B cell (primary cell): ENCODE results near the gene RGS11. TPM values are rescaled to one million over a fixed set of nuclear protein-coding genes. Genes with fewer than 3 reads are reported as not detected.

Experiments used
- ATAC-seq: fragments of 200-7000 bp; cut with Tn5 transposase; one replicate; pipeline ENCODE4 v1.10.0; 2021; ENCODE audit warnings: low read depth, mild to moderate bottlenecking, moderate number of reproducible peaks, moderate library complexity
- CTCF ChIA-PET: fragments of 350-600 bp; sonication (Branson Sonifier 250); formaldehyde crosslinking; loops from one replicate; lab custom pipeline; 2021; ENCODE audit warnings: antibody characterized with exemption, inconsistent platforms; lab: Charles Lee
- POLR2A ChIA-PET: fragments of 350-600 bp; sonication (Branson Sonifier 250); formaldehyde crosslinking; loops from one replicate; lab custom pipeline; 2021; ENCODE audit warnings: antibody characterized with exemption; lab: Charles Lee
- DNase-seq: peaks from one replicate; pipeline ENCODE4 v3.0.0; 2013
- H2AFZ ChIP-seq: 2 replicates; pipeline ENCODE4 v1.6.1; 2012; ENCODE audit warnings: mild to moderate bottlenecking, low read depth, low read length; ENCODE audit not compliant: insufficient read depth, poor library complexity, severe bottlenecking
- H3K27ac ChIP-seq, 2 donors: 1 replicate in 1 of 2; 2 replicates in 1 of 2; pipeline ENCODE4 v1.5.1; 2012 to 2013; ENCODE audit warnings: low read length in 2 of 2, mild to moderate bottlenecking in 2 of 2, moderate library complexity in 1 of 2
- H3K27me3 ChIP-seq, 4 experiments: fragments of 200-600 bp in 1 of 4; sonication (generic) in 1 of 4; replicated peaks in 1 of 4; 1 replicate in 2 of 4; 2 replicates in 2 of 4; pipeline versions ENCODE4 v1.6.1 to v1.7.0; 2013 to 2016; ENCODE audit warnings: low read length in 3 of 4, mild to moderate bottlenecking in 2 of 4, mixed read lengths in 1 of 4, moderate library complexity in 1 of 4; ENCODE audit not compliant: insufficient read depth in 4 of 4, control insufficient read depth in 3 of 4; ENCODE audit errors: control extremely low read depth in 1 of 4
- H3K36me3 ChIP-seq, 2 experiments: replicated peaks in 1 of 2; 1 replicate in 1 of 2; 2 replicates in 1 of 2; pipeline versions ENCODE4 v1.6.1 to v1.7.1; 2013; ENCODE audit warnings: low read length in 1 of 2; ENCODE audit not compliant: insufficient read depth in 2 of 2, control insufficient read depth in 1 of 2; ENCODE audit errors: control extremely low read depth in 1 of 2, extremely low read depth in 1 of 2
- H3K4me1 ChIP-seq, 2 donors: fragments of 200-600 bp in 1 of 2; sonication (generic) in 1 of 2; 1 replicate in 1 of 2; 2 replicates in 1 of 2; pipeline versions ENCODE4 v1.5.1 to v1.6.1; 2013 to 2017; ENCODE audit warnings: low read length in 2 of 2; ENCODE audit not compliant: control insufficient read depth in 2 of 2, insufficient read depth in 2 of 2
- H3K4me2 ChIP-seq: replicated peaks from 2 replicates; pipeline ENCODE3; 2012; ENCODE audit warnings: mild to moderate bottlenecking, low read depth, low read length; ENCODE audit not compliant: poor library complexity, severe bottlenecking
- H3K4me3 ChIP-seq, 5 experiments: fragments of 200-600 bp in 1 of 5; sonication (generic) in 1 of 5; 1 replicate in 3 of 5; 2 replicates in 2 of 5; pipeline versions ENCODE4 v1.5.1 to v1.7.0; 2011 to 2016; ENCODE audit warnings: low read length in 4 of 5, mild to moderate bottlenecking in 4 of 5, low read depth in 2 of 5, control low read depth in 1 of 5, moderate library complexity in 1 of 5; ENCODE audit not compliant: insufficient read depth in 1 of 5; ENCODE audit errors: control extremely low read depth in 1 of 5, extremely low read depth in 1 of 5
- H3K79me2 ChIP-seq: fragments of 200-600 bp; sonication (generic); one replicate; pipeline ENCODE4 v1.6.0; 2016; ENCODE audit warnings: low read length; ENCODE audit not compliant: control insufficient read depth, insufficient read depth
- H3K9ac ChIP-seq: fragments of 200-600 bp; sonication (generic); 2 replicates; pipeline ENCODE4 v1.6.1; 2017; ENCODE audit warnings: mild to moderate bottlenecking, low read length, moderate library complexity
- H3K9me3 ChIP-seq, 3 donors: one replicate each; pipeline versions ENCODE4 v1.6.1 to v1.7.1; 2013; ENCODE audit warnings: low read length in 2 of 3; ENCODE audit not compliant: control insufficient read depth in 2 of 3, insufficient read depth in 1 of 3; ENCODE audit errors: control extremely low read depth in 1 of 3
- H4K20me1 ChIP-seq: 2 replicates; pipeline ENCODE4 v1.6.0; 2012; ENCODE audit warnings: mild to moderate bottlenecking, low read length; ENCODE audit not compliant: insufficient read depth, control insufficient read depth, poor library complexity, severe bottlenecking
- H3K27ac Mint-ChIP-seq: one replicate; pipeline ENCODE4 v1.8.0; 2021; ENCODE audit warnings: mixed read lengths
- H3K27me3 Mint-ChIP-seq: one replicate; pipeline ENCODE4 v1.8.0; 2021; ENCODE audit warnings: mixed read lengths
- H3K4me1 Mint-ChIP-seq: one replicate; pipeline ENCODE4 v1.8.0; 2021; ENCODE audit warnings: mixed read lengths
- H3K4me3 Mint-ChIP-seq: one replicate; pipeline ENCODE4 v1.8.0; 2021; ENCODE audit warnings: mixed read lengths
- H3K9me3 Mint-ChIP-seq: one replicate; pipeline ENCODE4 v1.8.0; 2022; ENCODE audit warnings: mixed read lengths; ENCODE audit not compliant: insufficient read depth
- CTCF ChIP-seq: fragments of 200-600 bp; IDR thresholded peaks from one replicate; pipeline ENCODE4 v1.8.0; 2022; ENCODE audit warnings: antibody characterized with exemption, mild to moderate bottlenecking
- EZH2 ChIP-seq: IDR thresholded peaks from 2 replicates; pipeline ENCODE4 v1.6.1; 2012; ENCODE audit warnings: borderline replicate concordance, low read depth, mild to moderate bottlenecking, moderate library complexity, low read length; ENCODE audit not compliant: insufficient read depth, poor library complexity, severe bottlenecking
- WGBS: methylation state at CpG from one replicate; pipeline ENCODE4 v1.1.5; 2013; ENCODE audit warnings: missing lambda C conversion rate; ENCODE audit not compliant: insufficient coverage; 5-methylcytosine and 5-hydroxymethylcytosine counted together
- intact Hi-C: fragments of 100-400 bp; cut with micrococcal nuclease; formaldehyde crosslinking; loops from one replicate; pipeline ENCODE4 v1.10.0; 2022
- polyA plus RNA-seq: library from polyadenylated mRNA; depleted of rRNA; stranded (reverse); fragments of >200 nt; gene quantifications from 2 replicates; pipeline ENCODE4 v1.2.3, GENCODE V29; 2012
- total RNA-seq, 2 donors: library from RNA; stranded (reverse); fragments of 120-200 nt in 1 of 2; gene quantifications; 1 replicate in 1 of 2; 2 replicates in 1 of 2; pipeline versions ENCODE4 v1.2.3 to v1.2.4, GENCODE V29; 2013 to 2022

The RGS11 gene
- total and polyA plus RNA-seq, 2 donors (not counting 1 experiment from before 2014, with no cell fraction given), result 0.39 TPM; not detected in 1

GRCh38 chr16:242281-242680 is 33.5 kb downstream of the RGS11 start:
- no peak overlapping the region for H3K27ac Mint-ChIP-seq
- Histone ChIP-seq H3K36me3 (no peaks in the 10 kb centered on the region), H3K9ac (no peak overlapping the region), H3K9me3 (no peaks in the 10 kb centered on the region), H4K20me1 (peaks cover 35% of the 10 kb centered on the region), H3K27ac (no peak overlapping the region), H3K27me3 (no peaks in the 10 kb centered on the region), H3K4me1 (peaks cover 0 to 3% of the 10 kb centered on the region in 2 donors), H2AFZ (no peak overlapping the region), H3K4me2 (no peak overlapping the region), H3K79me2 (peaks cover 59% of the 10 kb centered on the region), H3K4me3 (no peak overlapping the region)
- no peaks in the 10 kb centered on the region for H3K9me3 Mint-ChIP-seq
- no peak for DNase-seq
- ATAC-seq, result no peak
- H3K4me3 Mint-ChIP-seq, result no peak overlapping the region
- POLR2A ChIA-PET, result no interaction called here
- peaks cover 15% of the 10 kb centered on the region for H3K4me1 Mint-ChIP-seq
- TF ChIP-seq EZH2 (no peak), CTCF (no peak)
- H3K27me3 Mint-ChIP-seq, result no peaks in the 10 kb centered on the region
- WGBS, result 90% methylated on average over 2 of the region's 10 CpGs
- intact Hi-C loops, result no loop called here
- CTCF ChIA-PET, result no interaction called here

DNA sequence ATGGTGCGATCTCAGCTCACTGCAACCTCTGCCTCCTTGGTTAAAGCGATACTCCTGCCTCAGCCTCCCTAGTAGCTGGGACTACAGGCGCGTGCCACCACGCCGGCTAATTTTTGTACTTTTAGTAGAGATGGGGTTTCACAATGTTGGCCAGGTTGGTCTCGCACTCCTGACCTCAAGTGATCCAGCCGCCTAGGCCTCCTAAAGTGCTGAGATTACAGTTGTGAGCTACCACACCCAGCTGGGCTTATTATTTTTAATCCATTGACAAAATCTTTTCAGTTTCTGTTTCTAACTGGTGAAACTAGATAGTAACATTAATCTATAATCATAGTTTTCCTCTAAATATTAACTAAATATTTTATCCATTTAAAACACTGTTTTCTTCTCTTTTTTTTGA is 35.2 kb downstream of the RGS11 start:
- Mint-ChIP-seq H3K4me3 (no peak overlapping the region), H3K27me3 (no peaks in the 10 kb centered on the region), H3K27ac (no peak overlapping the region), H3K4me1 (peaks cover 16% of the 10 kb centered on the region), H3K9me3 (no peaks in the 10 kb centered on the region)
- Histone ChIP-seq H4K20me1 (peaks cover 37% of the 10 kb centered on the region), H2AFZ (no peak overlapping the region), H3K27ac (no peak overlapping the region), H3K36me3 (no peaks in the 10 kb centered on the region), H3K27me3 (no peaks in the 10 kb centered on the region), H3K4me3 (no peak overlapping the region), H3K79me2 (peaks cover 54% of the 10 kb centered on the region), H3K4me1 (peaks cover 4 to 6% of the 10 kb centered on the region in 2 donors), H3K4me2 (no peak overlapping the region), H3K9me3 (no peaks in the 10 kb centered on the region), H3K9ac (no peak overlapping the region)
- POLR2A ChIA-PET, result no interaction called here
- DNase-seq (no peak), ATAC-seq (no peak)
- TF ChIP-seq EZH2 (no peak), CTCF (no peak)
- CTCF ChIA-PET, result no interaction called here
- intact Hi-C loops, result no loop called here
- 100% methylated on average over 2 of the region's 8 CpGs for WGBS
